ENCODE data around the gene SMIM23.
"Not testable (repeated sequence)": the region's sequence is repeated elsewhere in the genome, so short reads cannot be mapped to it uniquely, and the experiment has no call there.

Gene SMIM23

DNA sequence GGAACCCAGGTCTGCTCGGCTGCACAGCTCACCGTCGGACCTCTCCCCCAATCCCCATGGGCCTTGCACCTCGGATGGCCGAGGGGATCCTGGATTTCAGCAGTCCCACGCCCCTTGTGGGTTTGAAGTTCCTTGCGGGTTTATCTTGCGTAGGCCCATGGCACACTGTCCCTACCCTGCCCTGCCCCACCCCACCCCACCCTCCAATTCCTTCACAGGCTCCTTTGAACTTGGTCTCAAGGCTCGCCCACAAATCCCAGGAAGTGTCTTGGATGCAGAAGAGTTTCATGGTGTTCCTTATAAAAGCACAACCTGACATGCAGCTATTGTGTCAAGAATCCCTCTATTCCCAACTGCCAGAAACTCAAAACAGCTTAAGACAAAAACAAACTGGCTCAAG, 11.2 kb upstream of the SMIM23 start:
- TF ChIP-seq SPI1 (IDR thresholded peaks at IDR 0.05; ENCODE audit: borderline replicate concordance, low read depth) = no peak
- TF ChIP-seq, protein P1, sequence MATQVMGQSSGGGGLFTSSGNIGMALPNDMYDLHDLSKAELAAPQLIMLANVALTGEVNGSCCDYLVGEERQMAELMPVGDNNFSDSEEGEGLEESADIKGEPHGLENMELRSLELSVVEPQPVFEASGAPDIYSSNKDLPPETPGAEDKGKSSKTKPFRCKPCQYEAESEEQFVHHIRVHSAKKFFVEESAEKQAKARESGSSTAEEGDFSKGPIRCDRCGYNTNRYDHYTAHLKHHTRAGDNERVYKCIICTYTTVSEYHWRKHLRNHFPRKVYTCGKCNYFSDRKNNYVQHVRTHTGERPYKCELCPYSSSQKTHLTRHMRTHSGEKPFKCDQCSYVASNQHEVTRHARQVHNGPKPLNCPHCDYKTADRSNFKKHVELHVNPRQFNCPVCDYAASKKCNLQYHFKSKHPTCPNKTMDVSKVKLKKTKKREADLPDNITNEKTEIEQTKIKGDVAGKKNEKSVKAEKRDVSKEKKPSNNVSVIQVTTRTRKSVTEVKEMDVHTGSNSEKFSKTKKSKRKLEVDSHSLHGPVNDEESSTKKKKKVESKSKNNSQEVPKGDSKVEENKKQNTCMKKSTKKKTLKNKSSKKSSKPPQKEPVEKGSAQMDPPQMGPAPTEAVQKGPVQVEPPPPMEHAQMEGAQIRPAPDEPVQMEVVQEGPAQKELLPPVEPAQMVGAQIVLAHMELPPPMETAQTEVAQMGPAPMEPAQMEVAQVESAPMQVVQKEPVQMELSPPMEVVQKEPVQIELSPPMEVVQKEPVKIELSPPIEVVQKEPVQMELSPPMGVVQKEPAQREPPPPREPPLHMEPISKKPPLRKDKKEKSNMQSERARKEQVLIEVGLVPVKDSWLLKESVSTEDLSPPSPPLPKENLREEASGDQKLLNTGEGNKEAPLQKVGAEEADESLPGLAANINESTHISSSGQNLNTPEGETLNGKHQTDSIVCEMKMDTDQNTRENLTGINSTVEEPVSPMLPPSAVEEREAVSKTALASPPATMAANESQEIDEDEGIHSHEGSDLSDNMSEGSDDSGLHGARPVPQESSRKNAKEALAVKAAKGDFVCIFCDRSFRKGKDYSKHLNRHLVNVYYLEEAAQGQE (IDR thresholded peaks at IDR 0.05; ENCODE audit: insufficient replicate concordance, low read depth) = no peak
- Histone ChIP-seq H3K27me3 (ENCODE audit: insufficient read depth, poor library complexity, severe bottlenecking) (no peaks in the 10 kb centered on the region), H3K4me3 (replicated peaks; ENCODE audit: insufficient read depth, low read length) (no peak overlapping the region), H3K27ac (replicated peaks) (no peak overlapping the region)
- no peak for DNase-seq (ENCODE audit: low read depth in 1 of 2, low spot score in 1 of 2)

DNA sequence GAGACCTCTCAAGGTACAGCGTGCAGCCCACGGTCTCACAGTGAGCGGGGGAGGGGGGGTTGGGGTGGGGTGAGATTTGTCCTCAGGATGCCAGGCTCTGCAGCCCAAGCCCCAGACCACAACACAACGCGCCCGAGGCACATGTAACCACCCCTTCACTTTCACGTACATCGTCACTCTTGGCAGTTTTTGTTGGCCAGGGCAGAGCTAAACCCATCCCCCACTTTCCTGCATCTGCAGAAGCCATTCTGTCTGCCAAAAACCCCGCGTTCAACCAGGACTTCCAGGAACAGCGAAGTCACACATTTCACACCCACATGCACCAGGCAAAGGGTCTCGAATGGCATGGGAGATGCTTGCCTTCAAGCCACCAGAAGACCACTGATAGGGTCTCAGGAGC, 9.4 kb upstream of the SMIM23 start:
- no peak overlapping the region for H3K4me3 ChIP-seq (replicated peaks; ENCODE audit: insufficient read depth, low read length)
- TF ChIP-seq, protein P2, sequence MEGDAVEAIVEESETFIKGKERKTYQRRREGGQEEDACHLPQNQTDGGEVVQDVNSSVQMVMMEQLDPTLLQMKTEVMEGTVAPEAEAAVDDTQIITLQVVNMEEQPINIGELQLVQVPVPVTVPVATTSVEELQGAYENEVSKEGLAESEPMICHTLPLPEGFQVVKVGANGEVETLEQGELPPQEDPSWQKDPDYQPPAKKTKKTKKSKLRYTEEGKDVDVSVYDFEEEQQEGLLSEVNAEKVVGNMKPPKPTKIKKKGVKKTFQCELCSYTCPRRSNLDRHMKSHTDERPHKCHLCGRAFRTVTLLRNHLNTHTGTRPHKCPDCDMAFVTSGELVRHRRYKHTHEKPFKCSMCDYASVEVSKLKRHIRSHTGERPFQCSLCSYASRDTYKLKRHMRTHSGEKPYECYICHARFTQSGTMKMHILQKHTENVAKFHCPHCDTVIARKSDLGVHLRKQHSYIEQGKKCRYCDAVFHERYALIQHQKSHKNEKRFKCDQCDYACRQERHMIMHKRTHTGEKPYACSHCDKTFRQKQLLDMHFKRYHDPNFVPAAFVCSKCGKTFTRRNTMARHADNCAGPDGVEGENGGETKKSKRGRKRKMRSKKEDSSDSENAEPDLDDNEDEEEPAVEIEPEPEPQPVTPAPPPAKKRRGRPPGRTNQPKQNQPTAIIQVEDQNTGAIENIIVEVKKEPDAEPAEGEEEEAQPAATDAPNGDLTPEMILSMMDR (IDR thresholded peaks at IDR 0.05; ENCODE audit: insufficient read depth, low read length) = no peak
- TF ChIP-seq, protein P1 (IDR thresholded peaks at IDR 0.05; ENCODE audit: insufficient replicate concordance, low read depth) = no peak
- TF ChIP-seq SPI1 (IDR thresholded peaks at IDR 0.05; ENCODE audit: borderline replicate concordance, low read depth) (no peak), GABPA (IDR thresholded peaks at IDR 0.05; ENCODE audit: low read depth) (no peak)
- DNase-seq (ENCODE audit: low read depth in 1 of 2, low spot score in 1 of 2) = no peak
- H3K27me3 ChIP-seq (ENCODE audit: insufficient read depth, poor library complexity, severe bottlenecking) = no peaks in the 10 kb centered on the region
- no peak overlapping the region for H3K27ac ChIP-seq (replicated peaks)

DNA sequence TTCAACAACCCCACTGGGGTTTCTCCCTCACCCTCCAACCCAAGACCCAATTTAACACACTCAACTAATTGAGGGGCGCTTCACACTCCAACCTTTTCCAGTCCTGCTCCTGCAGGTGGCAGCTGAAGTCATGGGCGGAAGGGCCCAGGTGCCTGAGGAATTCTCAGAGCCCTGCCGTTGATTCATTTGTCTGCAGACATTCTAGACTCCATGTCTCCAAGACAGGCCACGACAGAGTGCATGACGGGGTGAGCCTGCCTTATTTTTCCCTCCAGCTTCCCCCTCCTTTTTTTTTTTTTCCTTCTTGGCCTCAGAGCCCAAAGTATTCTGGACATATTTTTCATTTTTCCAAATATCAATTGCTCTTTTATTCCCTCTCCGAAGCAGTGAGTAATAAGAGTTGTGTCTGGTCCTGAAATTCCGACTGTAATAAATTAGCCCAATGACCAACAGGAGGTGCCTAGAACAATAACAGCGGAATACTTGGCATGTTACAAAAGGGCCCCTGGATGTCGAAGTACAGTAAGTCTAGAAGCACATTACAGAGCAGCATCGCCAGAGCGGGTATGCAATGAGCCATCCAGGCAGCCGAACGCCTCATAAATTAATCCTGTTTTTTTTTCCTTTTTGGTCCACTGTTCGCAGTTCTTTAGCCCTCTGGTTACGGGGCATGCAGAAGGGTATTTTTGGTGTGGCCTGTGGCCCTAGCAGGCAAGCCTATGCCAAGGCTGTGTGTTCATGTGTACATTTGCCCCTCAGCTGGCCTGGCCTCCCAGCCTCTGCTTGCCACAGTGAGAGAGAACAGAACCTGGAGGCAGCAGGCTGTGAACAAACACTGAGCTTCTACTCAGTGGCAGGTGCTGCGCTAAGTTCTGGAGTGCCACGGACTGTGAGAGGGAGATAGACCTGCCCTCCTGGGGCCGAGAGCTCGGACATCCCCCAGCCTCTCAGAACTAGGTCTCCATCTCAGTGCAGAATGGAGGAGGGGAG, 8.6 kb upstream of the SMIM23 start:
- no peak for TF ChIP-seq GABPA (IDR thresholded peaks at IDR 0.05; ENCODE audit: low read depth)
- TF ChIP-seq, protein P2 (IDR thresholded peaks at IDR 0.05; ENCODE audit: insufficient read depth, low read length) = no peak

DNA sequence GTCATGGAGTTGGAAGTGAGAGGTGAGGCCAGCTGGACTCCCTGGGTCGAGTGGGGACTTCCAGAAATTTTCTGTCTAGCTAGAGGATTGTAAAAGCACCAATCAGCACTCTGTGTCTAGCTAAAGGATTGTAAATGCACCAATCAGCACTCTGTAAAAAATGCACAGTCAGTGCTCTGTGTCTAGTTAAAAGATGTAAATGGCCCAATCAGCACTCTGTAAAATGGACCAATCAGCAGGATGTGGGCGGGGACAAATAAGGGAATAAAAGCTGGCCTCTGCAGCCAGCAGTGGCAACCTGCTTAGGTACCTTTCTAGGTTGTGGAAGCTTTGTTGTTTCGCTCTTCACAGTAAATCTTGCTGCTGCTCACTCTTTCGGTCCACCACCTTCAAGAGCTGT, 3.9 kb upstream of the SMIM23 start:
- not testable (repeated sequence) for DNase-seq (ENCODE audit: low read depth in 1 of 2, low spot score in 1 of 2); H3K4me3 ChIP-seq (replicated peaks; ENCODE audit: insufficient read depth, low read length); H3K27me3 ChIP-seq (ENCODE audit: insufficient read depth, poor library complexity, severe bottlenecking); H3K27ac ChIP-seq (replicated peaks)

More for the DNA sequence above, 8.6 kb upstream of the SMIM23 start:
- Histone ChIP-seq H3K27me3 (ENCODE audit: insufficient read depth, poor library complexity, severe bottlenecking) (no peaks in the 10 kb centered on the region), H3K27ac (replicated peaks) (no peak overlapping the region), H3K4me3 (replicated peaks; ENCODE audit: insufficient read depth, low read length) (no peak overlapping the region)
- no peak for DNase-seq (ENCODE audit: low read depth in 1 of 2, low spot score in 1 of 2)

Measured in HL-60 (cell line).